Esophagus squamous epithelium (tissue), 5 donors: ENCODE data around the gene HAO2. TPM values are rescaled to one million over a fixed set of nuclear protein-coding genes. Genes with fewer than 3 reads are reported as not detected.

Experiments used
- DNase-seq: peaks from one replicate; lab custom pipeline; 2025; lab: John Stamatoyannopoulos, UW
- H3K27ac ChIP-seq, 4 donors: fragments of 200-600 bp; sonication (generic); one replicate each; pipeline ENCODE4 v1.5.1; 2016 to 2019; ENCODE audit warnings: mild to moderate bottlenecking in 1 of 4
- H3K27me3 ChIP-seq, 4 donors: fragments of 200-600 bp; sonication (generic); 1 replicate in 3 of 4; 2 replicates in 1 of 4; pipeline versions ENCODE4 v1.5.1 to v1.6.0; 2017 to 2021; ENCODE audit warnings: antibody characterized with exemption in 1 of 4
- H3K36me3 ChIP-seq, 3 donors: fragments of 200-600 bp; sonication (generic); one replicate each; pipeline ENCODE4 v1.5.1; 2016 to 2019
- H3K4me1 ChIP-seq, 3 donors: fragments of 200-600 bp; sonication (generic); one replicate each; pipeline ENCODE4 v1.5.1; 2017 to 2019
- H3K4me3 ChIP-seq, 4 donors: fragments of 200-600 bp; sonication (generic); 1 replicate in 3 of 4; 2 replicates in 1 of 4; pipeline ENCODE4 v1.5.1; 2016 to 2019; ENCODE audit warnings: mild to moderate bottlenecking in 2 of 4, moderate library complexity in 1 of 4
- H3K9me3 ChIP-seq, 3 donors: fragments of 200-600 bp; sonication (generic); one replicate each; pipeline ENCODE4 v1.5.1; 2016 to 2019
- CTCF ChIP-seq, 6 experiments: fragments of 450-650 bp in 4 of 6; fragments of 200-600 bp in 2 of 6; sonication (generic) in 2 of 6; IDR thresholded peaks; one replicate each; pipeline ENCODE4 v1.5.1; 2016 to 2019; ENCODE audit warnings: antibody characterized with exemption in 6 of 6, mild to moderate bottlenecking in 4 of 6, moderate library complexity in 4 of 6
- POLR2A ChIP-seq, 4 donors: fragments of 450-650 bp; IDR thresholded peaks; one replicate each; pipeline ENCODE4 v1.6.1; 2017; ENCODE audit warnings: antibody characterized with exemption in 4 of 4, mild to moderate bottlenecking in 4 of 4, moderate library complexity in 3 of 4
- WGBS, 2 donors: methylation state at CpG; one replicate each; pipeline ENCODE4 v1.1.5; 2018; 5-methylcytosine and 5-hydroxymethylcytosine counted together
- intact Hi-C: fragments of 100-400 bp; cut with DNase I; formaldehyde crosslinking; loops from one replicate; pipeline ENCODE4 v1.15.0; 2022
- total RNA-seq, 4 donors: library from RNA; depleted of rRNA; stranded (reverse); fragments of >200 nt; gene quantifications; one replicate each; pipeline ENCODE4 v1.1.0, GENCODE V29; 2016
- donor health status: DM: yes; HTN: yes; CAD: no.

Gene HAO2
- total RNA-seq, 4 donors from 2014 or later, result not detected

GRCh38 chr1:119429687-119430086, 61.1 kb downstream of the HAO2 start:
- 37 to 61% methylated on average over 3 to 4 of the region's 4 CpGs for WGBS, 2 donors
- Histone ChIP-seq H3K9me3 (no peaks in the 10 kb centered on the region), H3K36me3 (no peaks in the 10 kb centered on the region), H3K27me3 (no peaks in the 10 kb centered on the region), H3K4me1 (no peaks in the 10 kb centered on the region), H3K4me3 (no peak overlapping the region), H3K27ac (no peak overlapping the region)
- no peak for TF ChIP-seq CTCF (IDR thresholded peaks at IDR 0.05)
- intact Hi-C loops, result no loop called here
- DNase-seq, result no peak

GRCh38 chr1:119430486-119430885, 61.9 kb downstream of the HAO2 start:
- 79 to 100% methylated on average over 1 to 2 of the region's 2 CpGs for WGBS, 2 donors
- H3K27ac ChIP-seq, result no peak overlapping the region
- H3K4me1 ChIP-seq, result no peaks in the 10 kb centered on the region
- no peak for DNase-seq
- H3K36me3 ChIP-seq, result no peaks in the 10 kb centered on the region
- intact Hi-C loops, result no loop called here
- no peaks in the 10 kb centered on the region for H3K27me3 ChIP-seq
- TF ChIP-seq CTCF (IDR thresholded peaks at IDR 0.05) (no peak), POLR2A (IDR thresholded peaks at IDR 0.05) (no peak)
- no peaks in the 10 kb centered on the region for H3K9me3 ChIP-seq
- H3K4me3 ChIP-seq, result no peak overlapping the region

DNA sequence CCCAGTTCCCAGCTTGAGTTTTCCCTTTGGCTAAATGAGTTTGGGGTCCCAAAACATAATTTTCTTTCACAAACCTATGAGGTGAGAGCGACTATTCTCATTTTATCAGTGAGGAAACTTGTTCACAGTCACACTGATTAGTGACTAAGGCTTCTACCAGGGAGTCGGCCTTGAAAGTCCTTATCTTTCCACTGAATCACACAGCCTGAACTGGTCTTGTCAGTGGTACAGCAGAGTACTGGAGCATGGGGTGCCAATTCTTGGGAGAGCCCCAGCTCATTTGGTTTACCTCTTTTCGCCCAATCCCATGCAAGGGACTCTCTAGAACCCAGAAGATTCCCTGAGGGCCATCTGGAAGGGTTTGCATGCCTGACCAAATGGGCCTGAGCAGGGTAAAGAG, 63.3 kb downstream of the HAO2 start:
- no peaks in the 10 kb centered on the region for H3K4me1 ChIP-seq
- H3K27me3 ChIP-seq, result no peaks in the 10 kb centered on the region
- H3K36me3 ChIP-seq, result no peaks in the 10 kb centered on the region
- TF ChIP-seq CTCF (IDR thresholded peaks at IDR 0.05), result no peak
- TF ChIP-seq POLR2A (IDR thresholded peaks at IDR 0.05), result no peak
- H3K4me3 ChIP-seq, result no peak overlapping the region
- DNase-seq, result no peak
- 75 to 79% methylated on average over 3 of the region's 3 CpGs for WGBS, 2 donors
- intact Hi-C loops, result no loop called here
- no peaks in the 10 kb centered on the region for H3K9me3 ChIP-seq
- H3K27ac ChIP-seq, result no peak overlapping the region

DNA sequence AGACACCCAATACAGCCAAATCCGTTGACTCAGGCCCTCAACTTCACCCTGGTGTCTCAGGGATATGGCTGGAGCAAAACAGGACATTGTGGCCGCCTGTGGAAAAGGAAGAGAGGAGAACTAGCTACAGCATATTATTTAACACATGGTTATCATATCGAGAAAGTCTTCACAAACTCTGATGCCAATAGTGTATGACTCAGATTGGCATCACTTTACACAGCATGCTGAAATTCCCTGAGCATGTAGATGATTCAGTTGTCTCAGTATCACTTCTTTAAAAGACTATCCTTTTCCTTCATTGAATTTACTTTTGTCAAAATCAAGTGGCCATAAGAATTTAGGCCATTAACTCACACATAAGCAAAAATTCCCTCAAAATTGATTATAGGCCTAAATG, 66.5 kb downstream of the HAO2 start:
- no peaks in the 10 kb centered on the region for H3K27me3 ChIP-seq
- no peaks in the 10 kb centered on the region for H3K4me1 ChIP-seq
- H3K9me3 ChIP-seq, result no peaks in the 10 kb centered on the region
- no peak for DNase-seq
- intact Hi-C loops, result no loop called here
- H3K4me3 ChIP-seq, result no peak overlapping the region
- TF ChIP-seq CTCF (IDR thresholded peaks at IDR 0.05) (no peak), POLR2A (IDR thresholded peaks at IDR 0.05) (no peak)
- WGBS, 2 donors, result 70 to 74% methylated on average over 3 of the region's 3 CpGs
- no peaks in the 10 kb centered on the region for H3K36me3 ChIP-seq
- H3K27ac ChIP-seq, result no peak overlapping the region

DNA sequence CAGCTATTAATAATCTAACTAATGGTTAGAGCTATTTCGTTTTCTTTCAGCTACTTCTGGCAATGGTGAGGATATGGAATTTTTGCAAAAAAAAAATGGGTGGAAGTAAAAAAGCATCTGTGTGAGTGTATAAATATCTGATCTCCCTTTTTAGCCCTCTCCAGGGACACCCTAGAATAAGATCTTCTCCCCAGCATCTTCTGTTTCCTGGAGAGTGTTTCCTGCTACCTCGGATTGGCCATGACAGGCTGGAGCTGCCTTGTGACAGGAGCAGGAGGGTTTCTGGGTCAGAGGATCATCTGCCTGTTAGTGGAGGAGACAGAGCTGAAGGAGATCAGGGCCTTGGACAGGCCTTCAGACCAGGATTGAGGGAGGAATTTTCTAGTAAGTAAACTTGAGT, 70.2 kb downstream of the HAO2 start:
- DNase-seq, result no peak
- TF ChIP-seq CTCF (IDR thresholded peaks at IDR 0.05) (no peak), POLR2A (IDR thresholded peaks at IDR 0.05) (no peak)
- Histone ChIP-seq H3K4me3 (no peak overlapping the region), H3K27ac (no peak overlapping the region), H3K27me3 (no peaks in the 10 kb centered on the region), H3K36me3 (no peaks in the 10 kb centered on the region), H3K4me1 (no peaks in the 10 kb centered on the region), H3K9me3 (no peaks in the 10 kb centered on the region)
- intact Hi-C loops, result no loop called here
- WGBS, 2 donors, result 44 to 88% methylated on average over 1 to 2 of the region's 2 CpGs
